Measurements from ENCODE around the gene SAMD3.
"Not testable (repeated sequence)": the region's sequence is repeated elsewhere in the genome, so short reads cannot be mapped to it uniquely, and the experiment has no call there.

The SAMD3 gene

DNA sequence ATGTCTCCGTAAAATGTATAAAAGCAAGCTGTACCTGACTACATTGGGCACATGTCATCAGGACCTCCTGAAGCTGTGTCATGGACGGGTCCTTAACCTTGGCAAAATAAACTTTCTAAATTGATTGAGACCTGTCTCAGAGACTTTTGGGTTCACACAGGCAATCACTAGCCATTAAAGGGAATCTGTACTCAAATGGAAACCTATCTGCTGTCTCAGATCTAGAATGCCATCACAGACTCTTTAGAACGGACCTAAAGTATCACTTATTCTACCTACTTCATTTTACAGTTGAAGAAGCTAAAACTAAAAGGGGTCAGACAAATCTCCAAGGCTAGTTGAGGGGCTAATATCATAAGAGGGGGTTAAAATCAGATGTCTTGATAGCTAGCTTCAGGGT lies 11.1 kb downstream of the SAMD3 start:
- no peak for DNase-seq (ENCODE audit: low read depth)

GRCh38 chr6:130207979-130208649 lies 14.6 kb downstream of the SAMD3 start:
- DNase-seq (ENCODE audit: low read depth) = no peak

- DNase-seq (ENCODE audit: low read depth) = no peak
Observed at GRCh38 chr6:130206479-130206878, 16.3 kb downstream of the SAMD3 start.

DNA sequence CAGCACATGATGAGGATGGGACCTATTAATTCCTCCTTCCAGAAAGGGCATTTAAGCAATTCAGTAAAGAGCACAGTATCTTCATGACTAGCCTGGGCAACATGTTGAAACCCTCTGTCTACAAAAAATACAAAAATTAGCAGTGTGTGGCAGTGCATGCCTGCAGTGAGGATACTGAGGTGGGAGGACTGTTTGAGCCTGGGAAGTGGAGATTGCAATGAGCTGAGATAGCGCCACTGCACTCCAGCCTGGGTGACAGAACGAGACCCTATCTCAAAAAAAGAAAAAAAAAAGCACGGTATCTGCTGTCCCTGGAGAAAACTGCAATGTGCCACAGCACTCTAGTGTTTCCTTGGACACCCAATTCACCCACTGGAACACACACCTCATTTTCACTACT lies 18.4 kb downstream of the SAMD3 start:
- DNase-seq (ENCODE audit: low read depth) = no peak

DNA sequence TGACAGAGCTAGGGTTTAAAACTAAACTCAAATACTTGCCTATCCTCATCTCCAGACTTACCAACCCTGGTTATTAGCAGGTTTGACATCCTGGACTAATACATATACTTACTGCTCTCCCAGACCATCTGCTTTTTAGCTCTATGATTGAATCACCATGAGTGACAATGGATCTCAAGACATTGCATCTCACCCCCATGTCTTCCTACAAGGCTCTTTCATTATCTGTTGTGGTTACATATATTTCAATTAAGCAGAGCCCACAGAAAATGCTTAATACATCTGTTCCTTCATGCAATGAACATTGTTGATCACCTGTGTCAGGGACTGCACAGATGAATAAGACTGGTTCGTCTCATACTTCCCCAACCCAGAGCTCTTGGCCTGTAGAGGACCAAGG lies 19.4 kb downstream of the SAMD3 start:
- DNase-seq (ENCODE audit: low read depth) = no peak

- no peak for DNase-seq (ENCODE audit: low read depth)
Observed at GRCh38 chr6:130202782-130203181, 20.0 kb downstream of the SAMD3 start.

- no peak for DNase-seq (ENCODE audit: low read depth)
Observed at GRCh38 chr6:130200020-130200419, 22.7 kb downstream of the SAMD3 start.

DNA sequence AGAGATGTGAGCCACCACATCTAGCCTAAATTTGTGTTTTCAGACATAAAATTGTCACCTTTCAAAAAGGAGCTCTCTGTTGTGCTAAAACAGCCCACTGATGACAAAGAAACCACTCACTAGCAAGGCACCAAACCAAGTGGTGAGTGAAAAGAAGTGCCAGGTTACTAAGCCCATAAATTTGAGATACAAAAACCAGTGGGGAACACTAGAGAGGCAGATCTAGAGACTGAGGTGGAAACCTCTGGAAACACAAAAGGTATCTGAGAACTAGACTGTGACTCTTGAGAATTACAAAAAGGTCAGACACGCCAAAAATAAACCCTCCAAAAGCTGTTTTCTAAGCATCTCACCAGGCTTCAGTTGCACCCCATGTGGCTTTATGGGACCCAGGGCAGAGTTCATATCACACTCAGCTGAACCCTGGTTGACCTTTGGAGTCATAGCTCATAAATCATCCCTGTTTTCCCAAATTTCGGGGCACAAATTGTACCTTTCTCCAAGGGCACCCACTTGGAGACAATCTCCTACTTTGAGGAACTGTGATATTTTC lies 24.2 kb downstream of the SAMD3 start:
- no peak for DNase-seq (ENCODE audit: low read depth)

GRCh38 chr6:130197816-130198482 lies 24.8 kb downstream of the SAMD3 start:
- DNase-seq (ENCODE audit: low read depth) = not testable (repeated sequence)

GRCh38 chr6:130194434-130194833 lies 28.3 kb downstream of the SAMD3 start:
- peak; percentile 29 for DNase-seq (ENCODE audit: low read depth)

DNA sequence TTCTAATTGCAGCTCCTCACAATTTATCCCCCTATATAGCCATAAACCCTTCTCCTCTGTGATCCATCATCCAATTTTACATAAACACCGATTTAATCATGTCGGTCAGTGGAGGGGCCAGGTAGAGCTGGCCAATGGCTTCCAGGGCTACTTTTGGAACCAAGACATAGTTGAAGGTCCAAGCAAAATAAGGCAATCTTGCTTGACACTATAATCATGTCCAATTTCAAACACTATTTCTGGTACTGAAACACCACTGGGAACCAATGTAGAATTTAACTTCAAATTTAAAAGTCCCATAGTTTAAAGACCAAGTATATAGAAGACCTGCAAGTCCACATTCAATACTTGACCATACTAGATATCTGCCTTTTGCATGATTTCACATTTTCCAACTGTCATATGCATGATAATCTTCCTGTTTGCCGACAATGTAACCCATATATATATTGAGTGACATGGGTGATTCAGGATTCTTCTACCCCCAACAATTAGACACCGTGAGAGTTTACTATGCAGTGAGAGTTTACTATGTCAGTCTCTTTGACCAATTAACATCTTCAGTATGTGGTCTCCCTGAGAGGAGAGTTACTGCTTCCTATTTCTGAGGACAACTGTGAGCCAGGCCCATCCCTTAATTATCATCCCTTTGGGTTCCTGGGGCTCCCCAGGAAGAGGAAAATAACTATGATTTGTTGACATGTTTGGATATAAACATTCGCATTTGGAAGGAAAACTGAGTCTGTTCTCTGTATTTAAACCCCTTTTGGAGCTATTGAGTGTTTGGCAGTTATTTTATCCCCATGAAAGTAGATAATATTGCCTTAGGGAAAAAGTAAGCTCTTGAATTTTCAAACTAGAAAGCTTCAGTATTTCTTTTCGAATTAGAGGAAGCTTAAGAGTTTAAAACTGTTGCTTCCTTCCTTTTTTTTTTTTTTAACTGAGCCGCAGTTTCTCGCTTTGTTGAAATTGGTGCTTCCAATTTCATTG lies 31.8 kb downstream of the SAMD3 start:
- DNase-seq (ENCODE audit: low read depth) = no peak

- DNase-seq (ENCODE audit: low read depth) = no peak
Observed at GRCh38 chr6:130189531-130190397, 33.0 kb downstream of the SAMD3 start.

DNA sequence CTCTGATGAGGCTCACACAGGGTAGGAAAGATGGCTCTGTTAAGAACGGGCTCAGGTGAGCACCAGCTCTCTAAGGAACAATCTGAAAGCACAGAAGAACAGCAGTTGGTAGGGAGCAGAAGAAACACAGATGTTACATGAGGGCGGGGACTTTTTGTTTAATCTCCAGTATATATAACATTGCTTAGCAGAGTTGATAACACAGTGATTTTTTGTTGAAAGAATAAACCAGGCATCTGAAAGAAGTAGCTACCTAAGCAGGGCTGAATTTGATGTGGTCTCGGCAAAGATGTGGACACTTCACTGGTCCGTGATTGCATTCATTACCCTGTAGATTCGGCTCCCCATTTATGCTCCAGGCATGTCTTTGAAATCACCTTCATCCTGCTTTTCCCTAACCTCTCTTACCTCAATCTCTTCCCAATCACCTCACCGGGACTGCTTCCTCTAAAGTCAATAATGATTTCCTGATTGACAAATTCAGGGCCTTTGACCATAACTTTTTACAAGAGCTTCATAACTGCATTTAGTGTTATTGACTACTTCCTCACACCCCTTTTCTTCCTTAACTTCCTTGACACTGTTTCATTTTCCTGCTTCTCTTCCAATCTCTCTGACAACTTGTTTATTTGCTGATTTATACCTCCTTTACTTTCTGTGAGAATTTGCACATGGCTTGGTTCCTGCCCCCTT lies 34.4 kb downstream of the SAMD3 start:
- no peak for DNase-seq (ENCODE audit: low read depth)

GRCh38 chr6:130187335-130188206 lies 35.2 kb downstream of the SAMD3 start:
- no peak for DNase-seq (ENCODE audit: low read depth)

- no peak for DNase-seq (ENCODE audit: low read depth)
Observed at GRCh38 chr6:130185658-130186057, 37.1 kb downstream of the SAMD3 start.

- no peak for DNase-seq (ENCODE audit: low read depth)
Observed at GRCh38 chr6:130183271-130184222, 39.2 kb downstream of the SAMD3 start.

DNA sequence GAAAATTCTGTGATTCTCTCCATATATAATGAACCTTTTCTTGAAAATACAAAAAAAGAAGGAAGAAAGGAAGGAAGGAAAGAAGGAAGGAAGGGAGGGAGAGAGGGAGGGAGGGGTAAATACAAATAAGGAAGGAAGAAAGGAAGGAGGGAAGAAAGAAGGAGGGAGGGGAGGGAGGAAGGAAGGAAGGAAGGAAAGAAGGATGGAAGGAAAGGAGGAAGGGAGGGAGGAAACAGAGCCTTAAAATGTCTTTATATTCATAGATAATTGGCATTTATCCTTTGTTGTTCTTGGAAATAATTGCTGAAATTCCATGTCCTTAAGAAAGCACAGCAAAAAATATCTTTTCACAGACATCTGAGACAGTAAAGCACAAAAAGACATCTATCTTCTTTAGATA lies 40.3 kb downstream of the SAMD3 start:
- no peak for DNase-seq (ENCODE audit: low read depth)

DNA sequence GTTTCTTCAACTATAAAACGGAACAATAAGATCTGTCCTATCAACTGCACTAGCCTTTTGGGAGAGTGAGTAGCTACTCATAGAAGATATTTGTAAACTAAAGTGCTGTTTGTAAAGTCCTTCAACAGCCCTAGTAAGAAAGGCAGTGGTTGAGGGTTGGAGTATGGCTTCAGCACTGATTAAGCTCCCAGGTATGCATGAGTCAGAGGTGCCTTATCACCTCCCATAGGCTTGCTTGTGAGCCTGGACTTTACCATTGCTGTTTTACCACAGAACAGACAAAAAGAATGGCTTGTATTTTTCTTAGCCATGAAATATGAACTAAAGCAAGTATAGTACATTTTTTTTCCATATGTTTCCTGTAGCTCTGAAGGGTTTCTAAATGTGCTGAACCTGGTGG lies 44.1 kb downstream of the SAMD3 start:
- peak; percentile 88 for DNase-seq (ENCODE audit: low read depth)

DNA sequence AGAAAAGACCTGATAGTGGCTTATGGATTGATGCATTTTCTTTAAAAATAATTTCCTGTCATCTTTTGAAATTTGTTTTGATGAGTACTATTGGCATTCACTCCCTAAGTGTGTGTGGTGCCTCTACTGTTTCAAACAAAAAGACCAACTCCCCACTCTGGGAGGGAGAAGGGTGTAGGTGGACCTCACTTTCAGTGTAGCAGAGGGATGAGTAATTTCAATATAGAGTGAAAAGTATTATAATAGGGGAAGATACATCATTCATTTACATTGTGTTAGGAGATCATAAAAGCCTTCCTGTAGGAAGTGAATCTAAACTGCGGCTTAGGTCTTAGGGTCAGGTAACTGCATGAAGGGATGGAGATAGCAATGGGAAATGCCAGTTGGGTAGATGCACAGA lies 46.4 kb downstream of the SAMD3 start:
- no peak for DNase-seq (ENCODE audit: low read depth)

Measured in EH (cell line).